ENCODE measurements around the gene DIS3L2.
A peak's percentile ranks its signal among the peaks of the same experiment; 100 is the strongest.
"Not testable (repeated sequence)": the region's sequence is repeated elsewhere in the genome, so short reads cannot be mapped to it uniquely, and the experiment has no call there.

DIS3L2 gene

GRCh38 chr2:232307854-232308253, 346.3 kb downstream of the DIS3L2 start:
- no peaks in the 10 kb centered on the region for H3K36me3 ChIP-seq (ENCODE audit: control insufficient read depth, insufficient read depth, low read length)
- H3K4me2 ChIP-seq (ENCODE audit: low read length): no peak overlapping the region
- no peak overlapping the region for H2AFZ ChIP-seq
- H3K4me1 ChIP-seq: peaks cover 28% of the 10 kb centered on the region
- H3K27ac ChIP-seq: peak overlapping the region; percentile 25
- no peak for TF ChIP-seq CTCF (IDR thresholded peaks at IDR 0.05)
- no peaks in the 10 kb centered on the region for H3K79me2 ChIP-seq
- no peaks in the 10 kb centered on the region for H3K9me3 ChIP-seq (ENCODE audit: control insufficient read depth, low read length)
- H3K4me3 ChIP-seq (ENCODE audit: low read depth, low read length): no peak overlapping the region
- H3K9ac ChIP-seq: no peak overlapping the region
- no peaks in the 10 kb centered on the region for H3K27me3 ChIP-seq (ENCODE audit: control insufficient read depth, insufficient read depth, low read length)

- H3K9ac ChIP-seq: no peak overlapping the region
- no peaks in the 10 kb centered on the region for H3K79me2 ChIP-seq
- H3K27ac ChIP-seq: peak overlapping the region; percentile 70
- H2AFZ ChIP-seq: no peak overlapping the region
- TF ChIP-seq CTCF (IDR thresholded peaks at IDR 0.05): no peak
- peaks cover 28% of the 10 kb centered on the region for H3K4me1 ChIP-seq
- no peak overlapping the region for H3K4me3 ChIP-seq (ENCODE audit: low read depth, low read length)
- H3K27me3 ChIP-seq (ENCODE audit: control insufficient read depth, insufficient read depth, low read length): no peaks in the 10 kb centered on the region
- H3K4me2 ChIP-seq (ENCODE audit: low read length): no peak overlapping the region
- H3K9me3 ChIP-seq (ENCODE audit: control insufficient read depth, low read length): no peaks in the 10 kb centered on the region
- no peaks in the 10 kb centered on the region for H3K36me3 ChIP-seq (ENCODE audit: control insufficient read depth, insufficient read depth, low read length)
Observed at GRCh38 chr2:232308986-232309385, 347.5 kb downstream of the DIS3L2 start.

GRCh38 chr2:232309592-232309991, 348.1 kb downstream of the DIS3L2 start:
- no peak for TF ChIP-seq CTCF (IDR thresholded peaks at IDR 0.05)
- Histone ChIP-seq H3K9ac (no peak overlapping the region), H3K79me2 (no peaks in the 10 kb centered on the region)

GRCh38 chr2:232310121-232310520, 348.6 kb downstream of the DIS3L2 start:
- Histone ChIP-seq H3K9me3 (ENCODE audit: control insufficient read depth, low read length) (no peaks in the 10 kb centered on the region), H3K4me2 (ENCODE audit: low read length) (no peak overlapping the region), H3K4me3 (ENCODE audit: low read depth, low read length) (no peak overlapping the region), H2AFZ (no peak overlapping the region), H3K79me2 (no peaks in the 10 kb centered on the region), H3K9ac (no peak overlapping the region), H3K4me1 (peaks cover 28% of the 10 kb centered on the region), H3K36me3 (ENCODE audit: control insufficient read depth, insufficient read depth, low read length) (no peaks in the 10 kb centered on the region), H3K27me3 (ENCODE audit: control insufficient read depth, insufficient read depth, low read length) (no peaks in the 10 kb centered on the region), H3K27ac (peak overlapping the region; percentile 70)
- TF ChIP-seq CTCF (IDR thresholded peaks at IDR 0.05): no peak

More at GRCh38 chr2:232309592-232309991, 348.1 kb downstream of the DIS3L2 start:
- peak overlapping the region; percentile 26 for H3K4me2 ChIP-seq (ENCODE audit: low read length)
- no peaks in the 10 kb centered on the region for H3K27me3 ChIP-seq (ENCODE audit: control insufficient read depth, insufficient read depth, low read length)
- H3K4me3 ChIP-seq (ENCODE audit: low read depth, low read length): no peak overlapping the region
- no peaks in the 10 kb centered on the region for H3K36me3 ChIP-seq (ENCODE audit: control insufficient read depth, insufficient read depth, low read length)
- H3K27ac ChIP-seq: peak overlapping the region; percentile 70
- peaks cover 28% of the 10 kb centered on the region for H3K4me1 ChIP-seq
- H3K9me3 ChIP-seq (ENCODE audit: control insufficient read depth, low read length): no peaks in the 10 kb centered on the region
- H2AFZ ChIP-seq: no peak overlapping the region

GRCh38 chr2:232310696-232311095, 349.2 kb downstream of the DIS3L2 start:
- no peak for TF ChIP-seq CTCF (IDR thresholded peaks at IDR 0.05)
- H3K9ac ChIP-seq: no peak overlapping the region
- no peaks in the 10 kb centered on the region for H3K79me2 ChIP-seq
- peak overlapping the region; percentile 70 for H3K27ac ChIP-seq
- no peak overlapping the region for H3K4me2 ChIP-seq (ENCODE audit: low read length)
- H3K27me3 ChIP-seq (ENCODE audit: control insufficient read depth, insufficient read depth, low read length): no peaks in the 10 kb centered on the region
- H3K4me3 ChIP-seq (ENCODE audit: low read depth, low read length): no peak overlapping the region
- H2AFZ ChIP-seq: no peak overlapping the region
- peaks cover 28% of the 10 kb centered on the region for H3K4me1 ChIP-seq
- no peaks in the 10 kb centered on the region for H3K36me3 ChIP-seq (ENCODE audit: control insufficient read depth, insufficient read depth, low read length)
- H3K9me3 ChIP-seq (ENCODE audit: control insufficient read depth, low read length): no peaks in the 10 kb centered on the region

GRCh38 chr2:232313645-232314044, 352.1 kb downstream of the DIS3L2 start:
- not testable (repeated sequence) for H3K27ac ChIP-seq; H3K9ac ChIP-seq; H3K9me3 ChIP-seq (ENCODE audit: control insufficient read depth, low read length); H3K4me2 ChIP-seq (ENCODE audit: low read length); H3K4me3 ChIP-seq (ENCODE audit: low read depth, low read length); H3K79me2 ChIP-seq; H3K36me3 ChIP-seq (ENCODE audit: control insufficient read depth, insufficient read depth, low read length); H2AFZ ChIP-seq; H3K27me3 ChIP-seq (ENCODE audit: control insufficient read depth, insufficient read depth, low read length)
- H3K4me1 ChIP-seq: peaks cover 34% of the 10 kb centered on the region

Measured in parathyroid adenoma (tissue), 2 donors.